Stimulated activated CD8-positive, alpha-beta memory T cell treated with anti-CD3 and anti-CD28 coated beads, Interleukin-4, amount 100 ng/mL, for 1 hour (primary cell): ENCODE data around the gene G6PC2.

Experiments used
- DNase-seq, 2 donors: peaks; one replicate each; pipeline ENCODE4 v3.0.0-alpha.2; 2020; ENCODE audit warnings: low read depth in 2 of 2, low spot score in 1 of 2

G6PC2 gene

DNA sequence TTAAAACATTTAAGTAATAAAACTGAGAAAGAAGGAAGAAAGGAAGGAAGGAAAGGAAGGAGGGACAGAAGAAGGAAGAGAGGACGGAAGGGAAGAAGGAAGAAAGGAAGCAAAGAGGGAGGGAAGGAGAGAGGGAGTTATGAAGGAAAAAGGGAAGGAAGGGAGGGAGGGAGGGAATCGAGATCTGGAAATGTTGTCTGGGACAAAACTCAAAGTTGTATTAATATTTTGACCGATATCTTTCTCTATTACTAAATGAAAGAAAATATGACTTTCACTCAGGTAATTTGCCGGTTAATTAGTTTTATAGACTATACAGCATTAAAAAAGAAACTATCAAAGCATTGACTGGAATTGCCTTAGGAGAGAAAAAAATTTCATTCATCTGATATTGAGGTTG lies 44.4 kb downstream of the G6PC2 start:
- no peak for DNase-seq

DNA sequence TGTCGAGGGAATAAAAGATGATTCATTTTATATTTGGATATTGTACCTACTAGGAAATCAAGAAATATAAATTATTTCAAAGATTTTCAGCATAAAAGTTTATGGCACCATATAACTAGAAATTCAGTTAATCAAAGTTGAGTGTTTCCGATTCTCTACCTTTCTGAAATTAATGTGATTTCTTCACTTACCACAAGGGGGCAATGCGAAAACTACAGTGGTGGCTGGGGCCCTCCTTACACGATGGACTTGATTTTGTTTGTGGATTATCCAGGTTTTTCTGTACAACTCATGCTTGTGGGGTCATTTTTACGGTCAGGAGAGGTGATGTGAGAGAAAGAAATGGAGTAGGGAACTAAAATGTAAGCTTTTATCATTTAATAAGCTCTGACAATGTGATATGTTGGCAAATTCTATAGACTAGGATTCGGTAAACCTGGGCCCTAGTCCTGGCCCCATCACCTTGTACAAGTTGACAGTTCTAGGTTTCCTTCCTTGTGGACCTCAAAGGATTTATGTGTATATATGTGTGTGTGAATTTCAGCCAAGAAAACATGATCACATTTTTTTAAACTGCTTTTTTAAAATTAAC lies 47.6 kb downstream of the G6PC2 start:
- no peak for DNase-seq

DNA sequence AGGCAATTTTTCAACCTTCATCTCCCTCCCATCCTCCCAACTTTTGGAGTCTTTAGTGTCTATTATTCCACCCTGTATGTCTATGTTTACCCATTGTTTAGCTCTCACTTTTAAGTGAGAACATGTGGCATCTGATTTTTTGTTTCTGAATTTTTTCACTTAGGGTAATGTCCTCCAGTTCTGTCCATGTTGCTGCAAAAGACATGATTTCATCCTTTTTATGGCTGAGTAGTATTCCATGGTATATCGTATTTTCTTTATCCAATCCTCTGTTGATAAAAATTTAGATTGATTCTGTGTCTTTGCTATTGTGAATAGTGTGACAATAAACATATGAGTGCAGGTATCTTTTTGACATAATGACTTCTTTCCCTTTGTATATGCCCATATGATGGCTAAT lies 48.2 kb downstream of the G6PC2 start:
- no peak for DNase-seq

DNA sequence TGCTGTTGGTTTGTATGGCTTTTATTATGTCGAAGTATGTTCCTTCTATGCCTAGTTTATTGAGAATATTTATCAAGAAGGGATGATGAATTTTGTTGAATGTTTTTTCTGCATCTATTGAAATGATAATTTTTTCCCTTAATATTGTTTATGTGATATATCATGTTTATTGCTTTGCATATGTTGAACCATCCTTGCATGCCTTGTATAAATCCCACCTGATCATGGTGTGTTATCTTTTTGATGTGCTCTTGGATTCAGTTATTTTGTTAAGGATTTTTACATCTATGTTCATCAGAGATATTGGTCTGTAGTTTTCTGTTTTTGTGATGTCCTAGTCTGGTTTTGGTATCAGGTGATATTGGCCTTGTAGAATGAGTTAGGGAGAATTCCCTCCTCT lies 50.8 kb downstream of the G6PC2 start:
- no peak for DNase-seq

DNA sequence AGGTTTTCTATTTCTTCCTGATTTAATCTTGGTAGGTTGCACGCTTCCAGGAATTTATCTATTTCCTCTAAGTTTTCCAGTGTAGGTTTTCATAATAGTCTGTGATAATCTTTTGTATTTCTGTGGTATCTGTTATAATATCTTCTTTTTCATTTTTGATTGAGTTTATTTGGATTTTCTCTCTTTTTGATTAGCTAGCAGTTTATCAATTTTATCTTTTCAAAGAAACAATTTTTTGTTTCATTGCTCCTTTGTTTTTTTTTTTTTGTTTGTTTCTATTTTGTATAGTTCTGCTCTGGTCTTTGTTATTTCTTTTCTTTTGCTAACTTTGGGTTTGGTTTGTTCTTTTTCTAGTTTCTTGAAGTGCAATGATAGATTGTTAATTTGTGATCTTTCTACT lies 51.3 kb downstream of the G6PC2 start:
- DNase-seq = no peak

DNA sequence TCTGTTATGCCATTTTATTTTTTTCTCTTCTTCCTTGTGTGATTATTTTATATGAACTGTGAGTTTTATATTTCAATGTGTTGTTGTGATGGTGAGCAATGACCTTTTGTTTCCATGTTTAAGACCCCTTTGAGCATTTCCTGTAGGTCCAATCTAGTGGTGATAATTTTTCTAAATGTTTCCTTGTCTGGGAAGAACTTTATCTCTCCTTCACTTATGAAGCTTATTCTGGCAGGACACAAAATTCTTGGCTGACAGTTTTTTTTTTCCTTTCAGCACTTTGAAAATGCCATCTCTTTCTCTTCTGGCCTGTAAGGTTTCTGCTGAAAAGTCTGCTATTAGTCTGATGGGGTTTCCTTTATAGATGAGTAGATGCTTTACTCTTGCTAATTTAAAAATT lies 53.2 kb downstream of the G6PC2 start:
- DNase-seq = no peak

DNA sequence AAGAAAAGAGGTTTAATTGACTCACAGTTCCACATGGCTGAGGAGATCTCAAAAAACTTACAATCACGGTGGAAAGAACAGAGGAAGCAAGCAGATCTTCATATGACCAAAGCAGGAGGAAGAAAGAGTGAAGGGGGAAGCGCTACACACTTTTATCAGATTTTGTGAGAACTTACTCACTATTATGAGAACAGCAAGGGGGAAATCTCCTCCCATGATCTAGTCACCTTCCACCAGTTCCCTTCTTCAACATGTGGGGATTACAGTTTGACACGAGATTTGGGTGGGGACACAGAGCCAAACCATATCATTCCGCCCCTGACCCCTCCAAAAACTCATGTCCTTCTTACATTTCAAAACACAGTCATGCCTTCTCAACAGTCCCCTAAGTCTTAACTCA lies 54.2 kb downstream of the G6PC2 start:
- no peak for DNase-seq

DNA sequence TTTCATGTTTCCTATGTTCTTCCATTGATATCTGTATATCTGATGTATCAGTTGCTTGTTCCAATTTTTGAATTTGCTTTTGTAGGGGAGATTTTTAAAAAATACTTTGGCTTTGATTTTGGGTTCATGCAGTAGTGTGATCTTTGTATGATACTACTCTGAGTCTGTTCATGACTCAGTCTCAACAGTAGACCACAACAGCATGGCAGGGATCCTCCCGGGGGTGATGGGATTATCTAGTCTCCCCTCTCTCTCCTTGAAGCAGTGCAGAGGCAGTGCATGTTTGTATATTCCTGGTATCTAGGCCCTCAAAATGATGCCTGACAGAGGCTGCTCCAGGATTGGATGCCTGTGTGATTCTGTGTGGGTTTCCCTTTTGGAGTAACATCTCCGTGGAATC lies 55.3 kb downstream of the G6PC2 start:
- no peak for DNase-seq
